Measurements from ENCODE around the gene HS6ST3. TPM values are rescaled to one million over a fixed set of nuclear protein-coding genes. Genes with fewer than 3 reads are reported as not detected.

The HS6ST3 gene
- polyA plus RNA-seq, 6 donors from 2014 or later: not detected

DNA sequence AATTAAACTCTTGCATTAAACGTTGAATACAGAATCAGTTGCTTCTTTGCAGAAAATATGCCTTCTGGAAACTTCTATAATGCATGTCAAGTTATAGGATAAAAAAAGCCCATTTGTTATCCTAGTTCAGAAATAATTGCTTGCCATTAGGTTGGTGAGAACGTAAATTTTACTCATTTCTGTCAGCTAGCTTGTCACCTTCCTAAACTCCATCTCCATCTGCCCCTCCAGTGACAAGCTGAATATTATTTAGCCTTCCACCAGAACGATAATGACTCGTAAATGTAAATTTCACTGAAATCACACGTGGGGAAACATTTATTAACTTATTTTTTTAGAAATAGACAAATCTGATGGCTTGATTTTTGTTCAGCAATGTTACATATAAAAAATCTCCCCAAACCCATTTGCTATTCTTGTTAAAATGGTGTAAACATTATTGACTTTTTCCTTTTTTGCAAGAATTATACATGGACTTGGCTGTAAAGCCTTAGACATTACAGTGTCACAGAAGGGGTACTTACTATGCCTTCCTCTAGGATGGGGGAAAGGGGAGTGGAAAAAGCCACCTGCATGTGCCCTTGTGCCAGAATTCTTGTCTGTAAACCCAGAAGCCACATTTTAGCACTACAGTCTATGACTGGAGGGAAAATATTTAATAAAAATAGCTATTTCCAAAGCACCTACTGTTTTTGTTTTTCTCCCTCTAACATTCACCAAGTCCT lies 577.5 kb downstream of the HS6ST3 start:
- H3K4me1 Mint-ChIP-seq: no peaks in the 10 kb centered on the region
- ATAC-seq (ENCODE audit: low read depth in 2 of 2) (no peak), DNase-seq (no peak)
- no peak overlapping the region for H3K27ac Mint-ChIP-seq
- H3K27me3 Mint-ChIP-seq: no peaks in the 10 kb centered on the region
- peaks cover 0 to 2% of the 10 kb centered on the region in 2 donors for H3K36me3 Mint-ChIP-seq
- peaks cover 0 to 16% (median 7%) of the 10 kb centered on the region in 7 donors for H3K9me3 Mint-ChIP-seq
- H3K4me3 Mint-ChIP-seq: no peak overlapping the region

DNA sequence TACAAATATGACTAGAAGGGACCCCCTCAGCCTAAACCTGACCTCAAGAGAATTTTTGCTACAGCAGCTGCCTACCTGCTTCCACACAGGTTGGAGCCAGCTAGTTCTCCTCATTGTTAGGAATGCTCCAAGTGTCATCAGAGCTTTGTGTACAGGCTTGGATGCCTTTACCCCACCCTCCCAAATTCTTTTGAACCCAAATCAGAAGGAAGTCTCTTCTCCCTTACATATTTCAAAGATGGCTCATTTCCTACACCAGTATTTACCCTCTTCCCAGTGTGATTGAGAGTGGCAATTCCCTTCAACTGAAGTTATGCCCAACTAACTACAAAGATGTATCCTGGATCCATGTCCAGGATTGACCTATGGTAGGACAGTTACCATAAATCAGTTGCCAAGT lies 581.2 kb downstream of the HS6ST3 start:
- Mint-ChIP-seq H3K9me3 (peaks cover 0 to 19% (median 8%) of the 10 kb centered on the region in 7 donors), H3K36me3 (no peaks in the 10 kb centered on the region), H3K27ac (no peak overlapping the region), H3K4me3 (no peak overlapping the region), H3K27me3 (no peaks in the 10 kb centered on the region), H3K4me1 (no peaks in the 10 kb centered on the region)
- ATAC-seq (ENCODE audit: low read depth in 2 of 2) (no peak), DNase-seq (no peak)

GRCh38 chr13:96672016-96672415 lies 582.1 kb downstream of the HS6ST3 start:
- Mint-ChIP-seq H3K27me3 (no peaks in the 10 kb centered on the region), H3K36me3 (no peaks in the 10 kb centered on the region), H3K4me3 (no peak overlapping the region), H3K4me1 (no peaks in the 10 kb centered on the region), H3K27ac (no peak overlapping the region), H3K9me3 (peaks cover 0 to 22% (median 8%) of the 10 kb centered on the region in 7 donors)
- no peak for ATAC-seq (ENCODE audit: low read depth in 2 of 2)
- no peak for DNase-seq

DNA sequence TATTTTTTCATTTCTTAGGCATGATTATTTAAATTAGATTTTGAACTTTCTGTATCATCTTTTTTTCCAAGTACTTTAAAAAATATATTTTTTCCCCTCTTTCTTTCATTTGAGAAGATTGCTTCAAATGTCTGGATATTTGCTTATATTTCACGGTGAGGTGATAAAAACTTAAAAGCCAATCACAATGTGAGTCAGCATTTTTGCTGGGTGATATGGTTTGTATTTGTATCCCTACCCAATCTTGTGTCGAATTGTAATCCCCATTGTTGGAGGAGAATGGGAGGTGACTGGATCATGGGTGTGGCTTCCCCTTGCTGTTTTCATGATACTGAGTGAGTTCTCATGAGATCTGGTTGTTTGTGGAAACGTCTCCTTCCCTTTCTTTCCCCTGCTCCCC lies 583.9 kb downstream of the HS6ST3 start:
- peaks cover 0 to 29% (median 9%) of the 10 kb centered on the region in 7 donors for H3K9me3 Mint-ChIP-seq
- DNase-seq: no peak
- ATAC-seq (ENCODE audit: low read depth in 2 of 2): no peak
- no peaks in the 10 kb centered on the region for H3K27me3 Mint-ChIP-seq
- H3K4me3 Mint-ChIP-seq: no peak overlapping the region
- H3K4me1 Mint-ChIP-seq: no peaks in the 10 kb centered on the region
- no peaks in the 10 kb centered on the region for H3K36me3 Mint-ChIP-seq
- H3K27ac Mint-ChIP-seq: no peak overlapping the region

DNA sequence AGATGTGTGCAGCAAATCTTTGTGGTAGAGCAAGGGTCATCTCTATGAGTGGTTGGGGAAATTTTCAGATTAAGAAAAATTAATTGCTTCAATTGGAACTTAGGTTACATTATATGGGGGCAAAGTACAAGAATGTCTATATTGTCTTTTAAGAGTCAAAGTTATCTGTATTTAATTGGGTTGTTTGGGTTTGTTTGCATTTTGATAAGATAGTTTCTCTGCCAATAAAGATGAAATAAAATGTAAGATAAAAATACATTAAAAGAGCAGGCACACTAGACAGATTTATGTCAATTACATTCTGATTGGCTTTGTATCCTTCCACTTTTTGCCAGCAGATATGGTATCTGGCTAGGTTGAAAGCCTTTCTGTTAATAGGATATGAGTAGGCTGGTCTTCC lies 587.1 kb downstream of the HS6ST3 start:
- no peaks in the 10 kb centered on the region for H3K4me1 Mint-ChIP-seq
- no peaks in the 10 kb centered on the region for H3K27me3 Mint-ChIP-seq
- H3K36me3 Mint-ChIP-seq: no peaks in the 10 kb centered on the region
- ATAC-seq (ENCODE audit: low read depth in 2 of 2) (no peak), DNase-seq (no peak)
- H3K27ac Mint-ChIP-seq: no peak overlapping the region
- peaks cover 5 to 26% (median 9%) of the 10 kb centered on the region in 7 donors for H3K9me3 Mint-ChIP-seq
- no peak overlapping the region for H3K4me3 Mint-ChIP-seq

GRCh38 chr13:96678801-96679200 lies 588.9 kb downstream of the HS6ST3 start:
- no peak for ATAC-seq (ENCODE audit: low read depth in 2 of 2)
- no peaks in the 10 kb centered on the region for H3K4me1 Mint-ChIP-seq

DNA sequence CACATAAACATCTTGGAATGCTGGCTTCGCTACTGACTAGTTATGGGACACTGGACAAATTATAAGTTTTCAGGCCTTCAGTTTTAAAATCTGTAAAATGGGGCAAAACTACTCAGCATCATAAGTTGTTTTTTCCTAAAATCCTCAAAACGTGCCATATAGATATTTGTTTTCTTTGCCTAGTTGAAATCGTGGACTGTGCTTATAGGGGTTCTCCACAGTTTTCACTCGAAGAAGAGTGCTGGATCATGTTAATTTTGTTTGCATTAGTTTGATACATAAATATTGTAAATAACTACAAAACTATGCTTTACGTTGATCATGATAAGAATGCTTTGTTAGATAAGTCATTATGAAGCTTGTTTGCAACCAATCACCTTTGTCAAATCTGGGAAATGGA lies 591.0 kb downstream of the HS6ST3 start:
- H3K27ac Mint-ChIP-seq: no peak overlapping the region
- H3K36me3 Mint-ChIP-seq: no peaks in the 10 kb centered on the region
- DNase-seq (no peak), ATAC-seq (ENCODE audit: low read depth in 2 of 2) (no peak)
- H3K9me3 Mint-ChIP-seq: peaks cover 3 to 10% (median 7%) of the 10 kb centered on the region in 7 donors
- H3K4me3 Mint-ChIP-seq: no peak overlapping the region
- H3K4me1 Mint-ChIP-seq: no peaks in the 10 kb centered on the region
- H3K27me3 Mint-ChIP-seq: no peaks in the 10 kb centered on the region

More at GRCh38 chr13:96678801-96679200, 588.9 kb downstream of the HS6ST3 start:
- H3K27me3 Mint-ChIP-seq: no peaks in the 10 kb centered on the region
- no peak overlapping the region for H3K4me3 Mint-ChIP-seq
- peaks cover 4 to 15% (median 9%) of the 10 kb centered on the region in 7 donors for H3K9me3 Mint-ChIP-seq
- DNase-seq: no peak
- no peaks in the 10 kb centered on the region for H3K36me3 Mint-ChIP-seq
- H3K27ac Mint-ChIP-seq: no peak overlapping the region

- Mint-ChIP-seq H3K27me3 (no peaks in the 10 kb centered on the region), H3K36me3 (no peaks in the 10 kb centered on the region)
Observed at GRCh38 chr13:96681766-96682165, 591.9 kb downstream of the HS6ST3 start.

GRCh38 chr13:96684469-96684868 lies 594.6 kb downstream of the HS6ST3 start:
- Mint-ChIP-seq H3K9me3 (peaks cover 0 to 9% (median 4%) of the 10 kb centered on the region in 7 donors), H3K4me3 (no peak overlapping the region), H3K27me3 (no peaks in the 10 kb centered on the region), H3K27ac (no peak overlapping the region), H3K4me1 (no peaks in the 10 kb centered on the region), H3K36me3 (no peaks in the 10 kb centered on the region)
- DNase-seq (no peak), ATAC-seq (ENCODE audit: low read depth in 2 of 2) (no peak)

More at GRCh38 chr13:96681766-96682165, 591.9 kb downstream of the HS6ST3 start:
- H3K4me3 Mint-ChIP-seq: no peak overlapping the region
- no peaks in the 10 kb centered on the region for H3K4me1 Mint-ChIP-seq
- no peak for DNase-seq
- ATAC-seq (ENCODE audit: low read depth in 2 of 2): no peak
- no peak overlapping the region for H3K27ac Mint-ChIP-seq
- H3K9me3 Mint-ChIP-seq: peaks cover 3 to 9% (median 7%) of the 10 kb centered on the region in 7 donors

GRCh38 chr13:96684907-96685306 lies 595.0 kb downstream of the HS6ST3 start:
- ATAC-seq (ENCODE audit: low read depth in 2 of 2) (no peak), DNase-seq (no peak)
- no peaks in the 10 kb centered on the region for H3K36me3 Mint-ChIP-seq
- H3K9me3 Mint-ChIP-seq: peaks cover 0 to 9% (median 4%) of the 10 kb centered on the region in 7 donors
- H3K27me3 Mint-ChIP-seq: no peaks in the 10 kb centered on the region
- no peak overlapping the region for H3K27ac Mint-ChIP-seq
- no peaks in the 10 kb centered on the region for H3K4me1 Mint-ChIP-seq
- no peak overlapping the region for H3K4me3 Mint-ChIP-seq

DNA sequence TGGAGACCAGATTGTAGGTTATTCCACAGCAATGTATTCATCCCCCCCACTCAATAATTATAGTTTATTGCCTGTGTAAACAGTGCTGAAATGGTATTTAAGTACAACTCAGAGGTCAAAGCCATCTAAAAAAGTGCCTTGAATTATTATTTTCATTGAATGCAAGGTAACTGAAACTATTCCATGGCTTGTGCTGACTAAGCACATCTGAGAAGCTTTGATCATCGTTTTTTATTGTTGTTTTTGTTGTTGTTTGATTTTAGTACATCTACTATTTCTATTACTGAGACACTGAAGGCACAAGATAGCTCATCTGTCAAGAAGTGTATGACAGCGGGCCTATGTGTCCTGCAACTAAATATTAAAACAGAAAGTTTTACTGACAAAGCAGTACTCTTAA lies 596.4 kb downstream of the HS6ST3 start:
- DNase-seq (no peak), ATAC-seq (ENCODE audit: low read depth in 2 of 2) (no peak)
- H3K27me3 Mint-ChIP-seq: no peaks in the 10 kb centered on the region
- H3K4me1 Mint-ChIP-seq: no peaks in the 10 kb centered on the region
- H3K36me3 Mint-ChIP-seq: no peaks in the 10 kb centered on the region
- H3K9me3 Mint-ChIP-seq: peaks cover 0 to 6% (median 3%) of the 10 kb centered on the region in 7 donors
- no peak overlapping the region for H3K4me3 Mint-ChIP-seq
- no peak overlapping the region for H3K27ac Mint-ChIP-seq

DNA sequence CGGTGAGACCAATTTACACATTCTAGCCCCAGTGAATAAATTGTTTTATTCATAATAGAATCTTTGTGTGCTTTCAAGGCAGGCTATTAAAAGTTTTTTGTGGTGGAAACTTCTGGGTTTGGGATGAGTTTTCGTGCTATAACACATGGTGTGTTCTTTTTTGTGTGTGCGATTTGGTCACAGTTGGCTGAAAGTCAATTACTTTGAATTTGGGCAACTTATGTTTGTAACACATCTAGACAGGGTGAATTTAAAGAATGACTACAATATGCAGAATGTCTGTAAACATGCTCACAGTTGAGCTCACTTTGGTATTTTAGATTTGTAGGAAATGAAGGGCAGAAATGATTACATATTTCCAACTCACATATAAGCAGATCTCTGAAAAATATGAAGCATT lies 597.3 kb downstream of the HS6ST3 start:
- H3K36me3 Mint-ChIP-seq: no peaks in the 10 kb centered on the region
- DNase-seq: no peak
- peaks cover 0 to 4% (median 2%) of the 10 kb centered on the region in 7 donors for H3K9me3 Mint-ChIP-seq
- no peaks in the 10 kb centered on the region for H3K4me1 Mint-ChIP-seq
- no peaks in the 10 kb centered on the region for H3K27me3 Mint-ChIP-seq
- no peak overlapping the region for H3K4me3 Mint-ChIP-seq
- no peak for ATAC-seq (ENCODE audit: low read depth in 2 of 2)
- no peak overlapping the region for H3K27ac Mint-ChIP-seq

- DNase-seq (no peak), ATAC-seq (ENCODE audit: low read depth in 2 of 2) (no peak)
- no peaks in the 10 kb centered on the region for H3K36me3 Mint-ChIP-seq
- H3K9me3 Mint-ChIP-seq: peaks cover 0 to 7% (median 4%) of the 10 kb centered on the region in 7 donors
- H3K4me3 Mint-ChIP-seq: no peak overlapping the region
- no peaks in the 10 kb centered on the region for H3K4me1 Mint-ChIP-seq
- H3K27me3 Mint-ChIP-seq: no peaks in the 10 kb centered on the region
- no peak overlapping the region for H3K27ac Mint-ChIP-seq
Observed at GRCh38 chr13:96690998-96691397, 601.1 kb downstream of the HS6ST3 start.

- H3K4me3 Mint-ChIP-seq: no peak overlapping the region
- no peak overlapping the region for H3K27ac Mint-ChIP-seq
- H3K36me3 Mint-ChIP-seq: no peaks in the 10 kb centered on the region
- no peak for DNase-seq
- no peaks in the 10 kb centered on the region for H3K4me1 Mint-ChIP-seq
- peaks cover 3 to 11% (median 9%) of the 10 kb centered on the region in 7 donors for H3K9me3 Mint-ChIP-seq
- ATAC-seq (ENCODE audit: low read depth in 2 of 2): no peak
- no peaks in the 10 kb centered on the region for H3K27me3 Mint-ChIP-seq
Observed at GRCh38 chr13:96696389-96696900, 606.5 kb downstream of the HS6ST3 start.
